HG03521 (cell line): ENCODE results near the gene LFNG.

Source experiments
- ATAC-seq: cut with Tn5 transposase; IDR thresholded peaks from one replicate; pipeline ENCODE4 v1.9.1; 2021; ENCODE audit warnings: mild to moderate bottlenecking, moderate library complexity; ENCODE audit not compliant: unreplicated experiment

Gene LFNG

DNA sequence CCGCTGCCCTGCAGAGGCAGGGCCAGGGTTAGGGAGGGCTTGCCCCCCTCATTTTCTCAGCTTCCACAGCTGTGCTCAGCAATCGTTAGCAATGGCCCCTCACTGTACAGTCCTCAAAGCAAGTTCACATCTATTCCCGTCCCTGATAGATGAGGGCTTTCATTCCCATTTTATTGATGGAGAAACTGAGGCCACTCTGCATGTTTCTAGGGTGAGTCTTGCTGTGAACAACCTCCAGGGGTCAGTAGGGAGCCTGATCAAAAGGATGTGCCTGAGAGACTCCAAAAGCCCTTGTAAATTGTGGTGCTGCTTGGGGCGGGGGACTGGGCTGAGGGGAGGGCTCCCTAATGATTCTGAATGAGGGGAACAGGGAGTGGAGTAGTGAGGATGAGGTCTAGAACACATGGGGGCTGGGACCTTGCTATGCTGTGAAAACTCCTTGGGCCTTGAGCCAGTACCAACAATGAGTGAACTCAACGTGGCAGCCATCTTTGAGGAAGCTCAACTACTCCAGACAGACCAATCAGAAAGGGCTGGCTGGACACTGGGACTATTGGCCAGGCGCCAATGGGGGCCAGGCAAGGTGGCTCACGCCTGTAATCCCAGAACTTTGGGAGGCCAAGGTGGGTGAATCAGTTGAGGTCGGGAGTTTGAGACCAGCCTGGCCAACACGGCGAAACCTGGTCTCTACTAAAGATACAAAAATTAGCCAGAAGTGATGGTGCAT, 36.7 kb upstream of the LFNG start:
- no peak for ATAC-seq

DNA sequence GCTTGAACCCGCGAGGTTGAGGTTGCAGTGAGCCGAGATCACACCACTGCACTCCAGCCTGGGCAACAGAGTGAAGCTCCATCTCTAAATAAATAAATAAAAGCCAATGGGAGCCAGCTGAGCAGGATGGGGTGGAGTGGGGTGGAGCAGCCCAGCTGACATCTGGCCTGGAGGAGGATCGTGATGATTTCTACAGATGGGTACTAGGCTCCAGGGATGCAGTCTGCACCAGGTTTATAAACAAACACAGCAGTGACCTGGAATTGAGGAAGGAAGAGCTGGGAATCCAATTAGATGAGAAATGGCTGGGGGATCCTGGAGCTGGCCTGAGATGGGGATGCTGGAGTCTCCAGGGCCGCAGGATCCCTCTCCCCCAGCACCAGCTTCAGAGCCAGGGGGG, 36.1 kb upstream of the LFNG start:
- ATAC-seq = no peak

DNA sequence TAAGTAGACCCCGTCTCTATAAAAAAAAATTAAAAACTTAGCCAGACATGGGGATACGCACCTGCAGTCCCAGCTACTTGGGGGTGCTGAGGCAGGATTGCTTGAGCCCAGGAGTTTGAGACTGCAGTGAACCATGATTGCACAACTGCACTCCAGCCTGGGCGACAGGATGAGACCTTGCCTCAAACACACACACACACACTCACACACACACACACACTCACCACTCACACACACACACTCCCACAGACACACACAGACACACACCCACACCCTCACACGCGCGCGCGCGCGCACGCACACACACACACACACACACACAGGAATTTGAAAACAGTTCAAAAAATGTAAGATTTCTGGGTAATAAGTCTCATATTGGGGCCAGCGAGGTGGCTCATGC, 34.7 kb upstream of the LFNG start:
- no peak for ATAC-seq

DNA sequence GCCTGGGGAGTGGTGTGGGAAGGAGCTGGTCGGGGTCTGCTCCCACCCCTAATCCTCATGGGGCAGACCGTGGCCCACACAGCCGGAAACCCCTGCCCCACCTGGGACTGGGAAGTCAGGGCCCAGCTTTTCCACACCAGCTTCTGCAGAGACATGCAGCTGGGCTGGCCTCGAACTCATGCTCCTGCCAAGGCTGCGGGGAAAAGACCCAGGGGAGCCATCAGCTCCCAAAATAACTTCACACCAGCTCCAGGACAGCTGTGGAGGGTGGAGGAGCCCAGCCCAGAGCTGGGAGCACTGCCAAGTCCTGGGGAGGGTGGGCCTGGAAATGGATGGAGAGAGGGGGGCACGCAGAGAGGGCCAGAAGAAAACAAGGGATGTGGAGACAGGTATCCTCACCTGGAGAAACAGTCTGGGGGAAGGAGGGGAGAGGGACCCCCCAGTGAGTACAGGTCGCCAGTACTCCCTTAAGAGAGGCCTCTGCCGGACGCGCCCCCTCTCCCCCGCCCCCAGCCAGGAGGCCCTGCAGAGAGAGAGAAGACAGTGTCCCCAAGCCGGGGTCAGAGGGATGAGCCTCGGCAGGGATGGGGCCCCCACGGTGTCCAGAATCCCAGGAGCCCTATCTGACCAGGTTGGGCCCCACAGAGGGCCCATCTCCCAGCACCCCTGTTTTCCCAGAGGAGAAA, 31.8 kb upstream of the LFNG start:
- no peak for ATAC-seq

DNA sequence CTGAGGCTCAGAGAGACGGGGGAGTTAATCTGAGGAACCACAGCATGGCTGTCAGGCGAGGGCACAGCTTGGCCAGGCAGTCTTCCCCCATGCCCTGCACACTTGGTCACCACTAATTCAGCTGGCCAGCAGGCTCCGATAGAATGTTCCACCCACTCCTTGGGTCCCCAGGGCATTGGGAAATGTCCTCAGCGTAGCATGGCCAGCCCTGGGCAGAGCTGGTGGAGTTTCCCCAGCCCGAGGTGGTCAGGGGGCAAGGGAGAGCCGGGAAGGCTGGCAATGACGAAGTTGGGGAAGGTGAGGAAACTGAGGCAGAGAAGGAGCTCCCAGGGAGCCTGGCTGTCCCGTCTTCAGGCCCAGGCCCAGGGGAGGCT, 31.3 kb upstream of the LFNG start:
- ATAC-seq = no peak

DNA sequence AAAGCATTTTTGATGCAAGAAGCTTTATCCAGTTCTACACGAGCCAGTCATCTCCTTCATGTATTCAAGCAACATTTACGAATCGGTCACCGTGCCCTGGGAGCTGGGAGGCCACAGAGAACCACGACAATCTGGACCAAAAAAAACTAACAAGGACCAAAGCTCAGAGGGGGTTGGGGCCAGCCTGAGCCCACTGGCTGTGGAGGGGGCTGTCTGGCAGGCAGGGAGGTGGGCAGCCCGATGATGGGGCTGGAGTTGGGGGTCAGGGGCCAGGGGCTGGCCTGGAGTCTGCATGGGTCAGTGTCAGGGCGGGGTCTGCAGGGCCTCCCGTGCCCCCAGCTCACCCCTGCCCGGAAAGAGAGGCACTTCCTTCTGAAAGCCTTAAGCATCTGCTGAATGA, 30.9 kb upstream of the LFNG start:
- no peak for ATAC-seq

DNA sequence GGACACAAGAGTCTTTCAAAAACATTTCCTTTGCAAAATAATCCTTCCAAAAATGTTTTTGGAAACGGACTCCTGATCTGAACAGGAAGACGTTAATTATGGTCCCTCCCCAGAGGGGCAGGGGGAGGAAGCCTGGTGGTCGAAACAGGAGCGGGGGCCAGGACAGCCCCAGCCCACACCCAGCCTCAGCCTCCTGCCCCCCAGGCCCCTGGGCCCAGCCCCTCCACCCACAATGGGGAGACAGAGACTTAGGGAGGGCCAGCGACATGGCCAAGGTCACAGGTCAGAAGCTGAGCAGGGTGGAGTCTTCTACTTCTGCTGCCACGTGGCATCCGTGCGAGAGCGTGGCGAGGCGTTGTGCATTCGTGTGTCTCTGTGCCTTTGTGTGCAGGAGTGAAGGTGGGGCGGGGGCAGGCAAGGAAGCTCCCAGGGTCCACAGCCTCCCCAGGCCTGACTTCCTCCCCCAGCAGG, 29.4 kb upstream of the LFNG start:
- no peak for ATAC-seq

DNA sequence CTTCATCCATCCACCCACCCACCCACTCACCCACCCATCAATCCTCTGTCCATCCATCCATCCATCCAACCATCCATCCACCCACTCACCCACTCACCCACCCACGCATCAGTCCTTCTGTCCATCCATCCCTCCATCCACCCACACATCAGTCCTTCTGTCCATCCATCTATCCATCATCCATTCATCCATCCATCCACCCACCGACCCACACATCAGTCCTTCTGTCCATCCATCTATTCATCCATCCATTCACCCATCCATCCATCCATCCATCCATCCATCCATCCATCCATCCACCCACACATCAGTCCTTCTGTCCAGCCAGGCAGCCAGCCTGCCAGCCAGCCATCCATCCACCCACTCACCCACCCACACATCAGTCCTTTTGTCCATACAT, 27.5 kb upstream of the LFNG start:
- no peak for ATAC-seq

DNA sequence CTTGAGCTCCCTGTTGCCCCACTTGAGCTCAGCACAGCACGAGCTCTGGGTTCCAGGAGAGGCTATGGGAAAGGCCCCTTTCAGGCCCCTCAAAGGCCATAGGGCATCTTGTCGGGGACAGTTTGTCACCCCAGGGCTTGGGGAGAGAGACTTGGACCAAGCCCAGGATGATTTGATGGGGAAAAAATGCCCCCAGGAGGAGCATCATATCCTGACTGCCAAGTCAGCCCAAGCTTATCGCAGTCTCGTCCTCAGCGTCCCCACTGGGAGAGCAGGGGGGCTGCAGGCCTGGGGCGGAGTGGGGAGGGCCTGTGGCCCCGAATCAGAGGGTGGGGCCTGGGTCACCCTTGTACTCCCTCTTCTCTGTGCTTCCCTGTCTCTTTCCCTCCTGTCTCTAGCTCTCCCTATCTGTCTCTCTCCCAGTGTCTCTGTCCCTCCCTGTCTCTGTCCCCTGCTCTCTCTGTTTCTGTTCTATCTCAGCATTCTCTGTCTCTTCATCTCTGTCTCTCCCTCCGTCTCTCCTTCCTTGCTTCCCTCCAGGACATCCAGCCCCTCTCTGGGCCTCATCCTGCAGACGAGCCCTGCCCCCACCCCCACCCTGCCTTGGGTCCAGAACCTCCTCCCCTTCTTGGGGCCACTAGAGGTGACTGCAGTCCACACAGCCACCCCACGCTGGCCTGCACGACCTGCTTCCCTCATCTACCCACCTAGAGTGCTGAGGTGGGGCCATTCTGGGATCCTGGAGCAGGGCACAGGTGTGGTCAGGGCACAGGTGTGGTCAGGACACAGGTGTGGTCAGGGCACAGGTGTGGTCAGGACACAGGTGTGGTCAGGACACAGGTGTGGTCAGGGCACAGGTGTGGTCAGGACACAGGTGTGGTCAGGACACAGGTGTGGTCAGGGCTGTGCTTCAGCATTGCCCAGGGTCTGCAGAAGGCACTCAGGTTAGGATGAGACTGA, 26.1 kb upstream of the LFNG start:
- ATAC-seq = no peak

DNA sequence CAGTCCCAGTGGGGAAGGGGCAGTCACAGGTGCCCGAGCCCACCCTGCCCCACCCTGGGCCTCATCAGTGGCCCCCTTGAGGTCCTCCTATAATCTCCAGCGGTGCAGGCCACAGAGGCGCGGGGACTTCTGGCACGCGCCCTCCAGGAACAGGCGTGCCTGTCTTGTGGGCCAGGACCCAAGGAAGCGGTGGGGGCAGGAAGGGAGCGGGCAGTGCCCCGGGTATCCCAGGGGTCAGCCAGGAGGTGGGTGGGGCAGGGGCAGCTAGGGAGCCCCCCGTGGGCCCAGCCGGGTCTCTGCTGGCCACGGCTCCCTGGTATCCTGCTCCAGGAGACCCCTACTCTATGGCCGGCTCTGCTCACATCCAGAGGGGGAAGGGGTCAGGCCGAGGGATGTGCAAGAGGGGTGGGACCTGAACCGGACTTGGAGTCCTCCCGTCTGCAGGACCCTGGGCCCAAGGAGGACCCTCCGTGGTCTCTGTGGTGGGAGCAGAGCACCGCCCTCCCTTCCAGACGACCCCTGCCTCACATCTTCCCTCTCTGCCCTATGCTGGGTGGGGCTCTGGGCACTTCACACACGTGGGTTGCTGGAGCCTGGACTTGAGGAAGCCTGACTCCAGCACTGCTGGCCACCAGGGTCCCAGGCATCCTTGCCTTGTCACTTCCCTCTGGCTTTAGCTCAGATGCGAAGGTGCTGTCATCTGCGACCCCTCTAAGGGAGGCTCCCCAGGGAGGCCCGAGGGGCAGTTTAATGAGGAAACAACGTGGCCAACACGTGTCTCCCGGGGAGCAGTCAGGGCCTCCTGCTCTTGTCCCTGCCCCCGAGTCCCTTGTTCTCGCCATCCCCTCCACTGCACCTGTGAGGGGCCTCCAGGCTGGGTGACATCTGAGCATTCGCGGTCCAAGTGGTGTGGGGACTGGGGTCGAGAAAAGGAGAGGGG, 25.1 kb upstream of the LFNG start:
- ATAC-seq = no peak

DNA sequence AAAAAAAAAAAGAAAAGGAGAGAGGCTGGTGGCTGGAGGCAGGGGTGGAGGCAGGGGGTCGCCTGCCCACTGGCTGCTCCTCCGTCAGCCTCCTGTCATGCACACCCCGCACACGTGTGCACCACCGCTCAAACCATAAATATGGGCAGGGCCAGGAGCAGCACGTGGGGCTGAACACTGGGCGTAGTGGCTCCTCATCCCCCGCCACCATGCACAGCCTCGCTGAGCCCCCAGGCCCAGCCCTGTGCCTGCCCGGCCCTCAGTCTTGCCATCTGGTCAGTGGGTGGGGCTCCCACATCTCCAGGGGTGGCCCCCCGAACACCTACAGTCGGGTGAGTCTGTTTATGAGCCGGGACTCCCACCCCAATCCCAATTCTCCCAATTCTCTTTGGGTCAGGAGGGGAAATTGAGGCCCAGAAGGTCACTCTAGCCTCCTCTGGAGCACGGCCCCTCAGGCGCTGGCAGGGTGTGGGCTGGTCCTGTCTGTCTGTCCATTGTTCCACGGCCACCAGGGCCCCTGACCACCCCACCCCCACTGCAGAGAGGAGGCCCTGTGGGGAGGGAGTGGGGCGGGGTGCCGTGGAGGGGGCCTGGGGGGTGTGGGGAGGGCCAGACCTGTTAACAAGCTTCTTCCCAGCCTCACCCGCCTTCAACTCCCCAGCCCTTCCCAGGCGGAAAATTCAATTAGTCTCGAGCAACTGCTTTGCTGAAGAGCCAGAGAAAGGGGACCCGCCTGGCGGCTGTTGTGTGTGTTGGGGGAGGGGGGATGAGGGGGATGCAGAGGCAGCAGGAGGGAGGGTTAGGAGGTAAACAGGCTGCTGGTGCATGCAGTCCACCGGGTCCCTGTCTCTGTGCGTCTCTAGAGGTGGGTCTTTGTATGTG, 23.9 kb upstream of the LFNG start:
- no peak for ATAC-seq

DNA sequence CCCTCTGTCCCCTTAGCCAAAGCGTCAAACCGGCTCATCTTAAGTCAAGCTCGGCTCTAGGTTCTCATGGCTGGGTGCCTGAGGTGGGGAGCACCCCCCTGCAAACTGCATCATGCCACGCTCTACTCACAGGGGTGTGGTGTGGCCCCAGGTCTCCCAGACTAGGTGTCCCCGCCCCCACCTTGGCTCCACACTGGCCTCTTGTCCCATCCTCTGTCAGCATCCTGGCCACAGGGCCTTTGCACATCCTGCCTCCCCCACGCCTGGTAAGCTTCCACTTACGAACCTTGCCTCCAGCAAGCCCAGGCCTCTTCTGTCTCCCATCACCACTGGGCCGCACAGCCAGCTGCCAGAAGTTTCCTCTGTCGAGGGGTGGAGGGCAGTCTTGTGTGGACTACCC, 23.2 kb upstream of the LFNG start:
- no peak for ATAC-seq

DNA sequence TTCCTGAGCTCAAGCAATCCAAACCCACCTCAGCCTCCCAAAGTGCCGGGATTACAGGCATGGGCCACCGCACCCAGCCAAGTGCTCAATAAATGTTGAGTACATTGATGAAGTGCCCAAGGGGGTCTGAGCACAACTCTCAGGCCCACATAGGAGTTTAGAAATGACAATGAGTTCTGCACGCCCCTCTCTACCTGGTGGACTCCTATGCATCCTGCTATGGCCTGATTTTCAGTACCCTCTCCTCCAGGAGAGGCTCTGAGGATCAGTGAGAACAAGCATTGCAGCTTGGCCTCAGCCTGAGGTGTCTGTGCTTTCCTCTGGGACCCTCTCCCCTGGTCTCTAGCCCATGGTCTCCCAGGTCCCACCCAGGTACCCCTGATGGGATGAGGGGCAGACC, 22.5 kb upstream of the LFNG start:
- ATAC-seq = no peak

DNA sequence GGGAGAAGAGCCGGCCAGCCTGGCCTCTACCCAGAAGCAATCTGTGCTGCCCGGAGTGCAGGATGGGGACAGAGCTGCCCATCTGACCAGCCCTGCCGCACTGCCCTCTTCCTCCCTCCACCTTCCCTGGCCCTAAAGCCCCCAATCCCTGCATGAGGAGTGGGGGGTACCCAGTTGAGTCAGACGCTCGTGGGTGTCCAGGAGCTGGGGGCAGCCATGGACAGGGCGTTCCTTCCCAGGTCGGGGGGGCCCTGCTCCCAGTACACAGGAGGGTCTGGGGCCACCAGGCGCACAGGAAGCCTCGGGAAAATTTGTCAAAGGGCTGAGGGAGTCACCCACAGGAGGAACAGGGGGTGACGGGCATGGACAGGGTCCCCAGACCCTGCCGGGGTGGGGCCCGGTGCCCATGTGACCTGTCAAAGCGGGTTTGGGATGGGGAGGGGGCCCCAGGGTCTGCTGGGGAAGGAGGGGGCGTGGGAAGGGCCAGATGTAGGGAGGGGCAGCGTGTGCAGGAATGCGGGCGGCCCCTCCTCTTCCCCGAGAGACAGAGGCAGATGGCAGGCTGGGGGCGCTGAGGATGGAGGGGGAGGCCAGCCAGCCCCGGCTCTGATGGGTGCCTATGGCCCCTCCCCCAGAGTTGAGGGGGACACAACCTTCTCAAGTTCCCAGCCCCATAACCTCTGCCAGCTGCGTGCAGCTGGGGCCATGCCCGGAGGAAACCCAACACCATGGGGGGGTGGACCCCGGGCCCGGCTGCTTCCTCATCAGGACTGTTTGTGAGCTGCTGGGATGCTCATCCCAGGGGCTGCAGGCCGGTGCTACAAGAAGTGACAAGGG, 21.9 kb upstream of the LFNG start:
- ATAC-seq = no peak

DNA sequence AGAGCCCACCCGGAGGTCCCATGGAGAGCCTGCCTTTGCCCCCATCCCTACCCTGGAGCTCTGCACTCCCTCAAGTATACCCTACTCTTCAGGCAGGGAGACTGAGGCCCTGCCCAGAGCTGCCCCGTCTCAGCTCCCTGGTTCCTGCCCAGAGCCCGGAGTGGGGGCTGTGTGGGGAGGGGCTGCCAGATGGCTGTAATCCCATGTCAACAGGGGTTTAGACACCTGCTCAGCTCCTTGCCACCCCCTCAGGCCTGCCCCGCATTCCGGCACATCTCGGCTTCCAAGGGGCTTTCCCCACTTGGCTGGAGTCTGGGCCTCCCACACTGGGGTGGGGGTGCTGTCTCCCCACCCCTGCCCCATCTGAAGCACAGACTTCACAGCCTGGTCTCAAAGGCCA, 20.9 kb upstream of the LFNG start:
- no peak for ATAC-seq

DNA sequence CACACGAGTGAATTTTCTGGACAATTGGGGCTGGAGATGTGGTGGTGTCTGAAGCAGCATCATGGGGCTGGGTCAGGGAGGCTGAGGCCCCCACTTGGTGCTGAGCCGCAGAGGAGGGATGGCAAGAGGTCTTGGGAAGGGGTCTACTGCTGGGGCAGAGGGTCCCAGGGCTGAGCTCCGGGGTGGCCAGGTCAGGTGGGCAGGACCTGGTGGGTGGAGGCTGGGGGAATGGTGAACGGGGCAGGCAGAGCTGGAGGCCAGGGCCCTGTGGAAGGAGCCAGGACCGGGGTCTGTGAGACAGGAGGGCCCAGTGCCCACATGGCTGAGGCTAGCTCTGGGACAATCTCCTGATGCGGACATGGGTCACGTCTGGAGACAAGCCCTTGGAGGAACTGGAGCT, 20.4 kb upstream of the LFNG start:
- ATAC-seq = no peak

DNA sequence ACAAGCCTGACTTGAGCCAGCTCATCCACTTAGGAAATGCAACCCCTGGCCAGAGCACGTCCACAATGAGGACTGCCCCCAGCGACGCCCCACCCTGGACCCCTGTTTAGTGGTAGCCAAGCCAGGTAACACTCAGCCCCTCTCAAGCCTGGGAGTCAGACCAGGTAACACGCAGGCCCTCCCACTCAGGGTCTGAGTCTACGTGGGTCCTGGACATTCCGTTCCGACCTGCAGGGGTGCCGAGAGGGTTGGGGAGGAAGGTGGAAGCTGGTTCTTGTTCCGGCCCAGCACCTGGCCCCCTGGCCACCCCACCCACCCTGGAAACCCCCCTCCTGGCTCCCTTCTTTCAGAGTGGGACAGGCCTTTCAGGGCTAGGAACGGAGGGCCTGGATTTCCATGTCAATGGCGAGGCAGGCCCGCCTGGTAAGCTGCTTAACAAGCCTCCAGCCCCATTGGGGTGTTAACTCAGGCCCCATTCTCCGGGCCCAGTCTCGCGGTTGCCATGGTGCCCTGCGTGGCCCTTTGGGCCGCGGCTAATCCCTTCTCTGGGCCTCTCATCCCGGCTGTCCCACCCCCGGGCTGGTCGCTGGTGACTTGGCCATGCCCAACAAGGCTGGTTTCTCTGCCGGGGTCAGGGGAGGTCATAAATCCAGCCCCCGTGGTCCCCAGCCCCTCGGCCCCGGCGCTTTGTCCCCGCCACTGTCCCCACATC, 19.7 kb upstream of the LFNG start:
- ATAC-seq = no peak

DNA sequence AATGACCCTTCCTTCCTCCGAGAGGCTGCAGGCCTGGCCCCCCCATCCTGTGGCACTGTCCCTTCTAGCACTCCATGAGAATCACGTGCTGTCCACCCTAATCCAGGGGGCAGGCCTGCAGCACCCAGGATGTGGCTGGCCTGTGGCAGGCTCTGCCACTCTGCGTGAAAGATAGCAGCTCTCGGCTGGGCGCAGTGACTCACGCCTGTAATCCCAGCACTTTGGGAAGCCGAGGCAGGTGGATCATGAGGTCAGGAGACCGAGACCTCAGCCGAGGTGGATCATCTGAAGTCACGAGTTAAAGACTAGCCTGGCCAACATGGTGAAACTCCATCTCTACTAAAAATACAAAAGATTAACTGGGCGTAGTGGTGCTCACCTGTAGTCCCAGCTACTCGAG, 18.9 kb upstream of the LFNG start:
- no peak for ATAC-seq
